HG03066 (cell line): Measurements from ENCODE around the gene INSR.
"Not testable (repeated sequence)": the region's sequence is repeated elsewhere in the genome, so short reads cannot be mapped to it uniquely, and the experiment has no call there.

Source experiments
- ATAC-seq: cut with Tn5 transposase; IDR thresholded peaks from one replicate; pipeline ENCODE4 v1.9.1; 2021; ENCODE audit warnings: low read depth; ENCODE audit not compliant: unreplicated experiment

The INSR gene

DNA sequence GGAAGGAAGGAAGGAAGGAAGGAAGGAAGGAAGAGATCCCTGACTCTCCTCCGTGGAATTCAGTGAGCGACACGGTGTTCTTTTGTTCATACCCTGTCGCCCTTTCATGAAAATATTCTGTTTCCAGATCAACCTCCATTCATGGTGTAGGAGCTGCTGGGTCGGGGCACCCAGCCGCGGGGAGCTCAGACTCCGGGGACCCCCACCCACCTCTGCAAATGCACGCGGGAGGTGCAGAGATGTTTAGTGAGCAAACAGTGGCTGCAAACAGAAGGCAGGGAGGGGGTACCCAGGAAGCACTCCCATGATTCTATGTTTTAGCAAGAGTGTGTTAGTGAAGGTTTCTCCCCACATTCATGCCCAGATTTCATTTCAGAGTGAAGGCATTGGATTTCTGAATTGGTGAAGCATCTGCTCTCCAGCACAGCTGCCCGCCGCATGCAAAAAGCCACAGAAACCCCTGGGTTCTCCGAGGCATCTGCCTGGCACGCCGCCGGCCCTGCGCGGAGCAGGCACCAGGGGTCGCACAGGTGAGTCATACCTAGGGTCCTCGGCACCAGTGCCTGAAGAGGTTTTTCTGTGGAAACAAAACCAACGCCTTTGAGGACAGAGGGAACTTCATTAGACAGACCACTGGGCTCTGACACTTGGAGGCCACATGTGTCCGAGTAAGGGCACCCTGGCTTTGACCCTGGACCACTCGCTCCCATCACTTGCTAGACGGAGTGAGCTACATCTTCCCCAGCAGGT, 144.1 kb downstream of the INSR start:
- no peak for ATAC-seq

- ATAC-seq = not testable (repeated sequence)
Measured at GRCh38 chr19:7147119-7147675, 147.0 kb downstream of the INSR start.

- ATAC-seq = not testable (repeated sequence)
Measured at GRCh38 chr19:7146086-7146485, 148.1 kb downstream of the INSR start.

DNA sequence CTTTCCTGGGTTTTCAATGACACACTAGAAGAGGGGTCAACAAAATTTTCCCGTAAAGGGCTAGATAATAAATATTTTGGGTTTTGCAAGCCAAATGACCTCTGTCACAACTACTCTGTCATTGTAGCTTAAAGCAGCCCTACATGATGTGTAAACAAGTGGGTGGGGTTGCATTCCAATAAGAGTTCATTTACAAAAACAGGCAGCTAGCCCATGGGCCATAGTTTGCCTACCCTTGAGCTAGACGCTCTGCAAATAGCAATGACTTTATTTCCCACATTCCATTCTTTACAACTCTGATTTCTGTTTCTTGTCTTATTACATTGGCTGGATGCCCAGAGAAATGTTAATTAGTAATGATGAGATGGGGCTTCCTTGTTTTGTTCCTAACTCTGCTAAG, 148.7 kb downstream of the INSR start:
- no peak for ATAC-seq

DNA sequence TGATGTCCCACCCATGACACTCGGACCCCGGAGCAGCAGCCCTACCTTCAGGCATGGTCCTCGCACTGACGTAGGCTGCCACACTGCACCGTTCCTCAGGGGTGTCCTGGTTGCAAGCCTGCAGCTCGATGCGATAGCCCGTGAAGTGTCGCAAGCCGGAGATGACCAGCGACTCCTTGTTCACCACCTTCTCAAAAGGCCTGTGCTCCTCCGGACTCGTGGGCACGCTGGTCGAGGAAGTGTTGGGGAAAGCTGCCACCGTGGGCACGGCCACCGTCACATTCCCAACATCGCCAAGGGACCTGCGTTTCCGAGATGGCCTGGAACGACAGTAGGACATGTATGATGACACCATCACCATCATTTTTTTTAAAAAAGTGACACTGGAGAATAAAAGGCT, 151.4 kb downstream of the INSR start:
- no peak for ATAC-seq

DNA sequence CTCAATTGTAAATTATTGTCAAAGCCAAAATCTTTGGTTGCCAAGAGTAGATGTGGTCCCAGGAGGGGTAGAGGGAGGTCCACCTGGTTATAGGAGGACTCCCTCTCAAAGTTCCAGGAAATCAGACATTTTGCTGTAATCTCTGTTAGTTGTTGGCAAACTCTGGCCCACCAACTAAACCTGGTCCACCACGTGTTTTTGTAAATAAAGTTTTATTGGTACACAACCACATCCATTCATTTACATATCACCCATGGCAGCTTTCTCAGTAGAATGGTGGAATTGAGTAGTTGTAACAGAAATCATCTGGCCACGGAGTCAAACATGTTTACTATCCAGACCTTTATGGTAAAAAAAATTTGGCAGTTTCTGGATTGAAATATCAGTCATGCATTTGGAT, 154.1 kb downstream of the INSR start:
- no peak for ATAC-seq

DNA sequence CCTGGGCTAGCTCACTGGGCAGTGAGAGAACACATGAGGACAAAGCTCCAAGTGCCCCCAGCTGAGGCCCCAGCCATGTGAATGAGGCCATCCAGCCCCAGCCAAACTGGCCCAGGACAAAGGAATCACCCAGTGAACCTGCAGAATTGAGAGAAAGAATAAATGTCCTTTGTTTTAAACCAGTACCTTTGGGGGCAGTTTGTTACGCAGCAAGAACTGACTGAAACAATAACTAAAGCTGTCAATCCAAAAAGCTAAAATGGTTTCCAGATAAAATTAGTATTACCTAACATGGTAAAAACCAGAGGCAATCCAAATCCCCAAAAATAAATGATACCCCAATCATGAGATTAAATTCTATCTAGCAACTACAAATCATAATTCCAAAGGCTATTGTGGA, 155.1 kb downstream of the INSR start:
- ATAC-seq = no peak

DNA sequence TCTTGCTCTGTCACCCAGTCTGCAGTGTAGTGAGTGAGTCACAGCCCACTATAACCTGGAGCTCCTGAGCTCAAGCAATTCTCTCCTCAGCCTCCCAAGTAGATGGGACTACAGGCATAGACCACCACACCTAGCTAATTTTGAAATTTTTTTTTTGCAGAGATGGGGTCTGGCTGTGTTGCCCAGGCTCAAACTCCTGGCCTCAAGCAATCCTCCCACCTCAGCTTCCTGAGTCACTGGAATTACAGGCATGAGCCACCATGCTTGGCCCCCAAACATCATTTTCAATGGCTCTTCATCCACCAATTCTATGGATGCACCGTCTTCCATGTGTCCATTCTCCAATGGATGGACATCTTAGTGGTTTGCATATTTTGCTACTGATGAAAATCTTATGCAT, 155.8 kb downstream of the INSR start:
- ATAC-seq = no peak

DNA sequence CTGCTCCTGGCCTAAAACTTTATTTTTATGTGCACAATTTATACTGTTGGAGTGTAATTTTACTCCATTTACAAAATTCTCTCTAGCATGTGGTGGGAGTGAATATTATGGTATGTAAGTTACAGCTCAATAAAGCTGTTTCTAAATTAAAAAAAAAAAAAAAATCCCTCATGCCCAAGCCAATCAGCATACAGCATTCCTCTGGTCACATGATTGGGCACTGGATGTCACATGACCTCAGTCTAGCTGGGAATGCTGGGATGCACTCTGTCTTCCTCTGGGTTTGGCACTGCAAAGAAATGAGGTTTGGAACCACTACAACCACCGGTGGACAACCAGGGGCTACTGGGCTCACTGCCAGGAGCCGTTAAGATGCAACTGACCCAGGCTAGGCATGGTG, 157.1 kb downstream of the INSR start:
- ATAC-seq = no peak

- ATAC-seq = no peak
Measured at GRCh38 chr19:7132054-7132453, 162.2 kb downstream of the INSR start.

GRCh38 chr19:7130043-7130442, 164.2 kb downstream of the INSR start:
- no peak for ATAC-seq

GRCh38 chr19:7126132-7126531, 168.1 kb downstream of the INSR start:
- no peak for ATAC-seq

GRCh38 chr19:7125221-7125620, 169.0 kb downstream of the INSR start:
- ATAC-seq = no peak

DNA sequence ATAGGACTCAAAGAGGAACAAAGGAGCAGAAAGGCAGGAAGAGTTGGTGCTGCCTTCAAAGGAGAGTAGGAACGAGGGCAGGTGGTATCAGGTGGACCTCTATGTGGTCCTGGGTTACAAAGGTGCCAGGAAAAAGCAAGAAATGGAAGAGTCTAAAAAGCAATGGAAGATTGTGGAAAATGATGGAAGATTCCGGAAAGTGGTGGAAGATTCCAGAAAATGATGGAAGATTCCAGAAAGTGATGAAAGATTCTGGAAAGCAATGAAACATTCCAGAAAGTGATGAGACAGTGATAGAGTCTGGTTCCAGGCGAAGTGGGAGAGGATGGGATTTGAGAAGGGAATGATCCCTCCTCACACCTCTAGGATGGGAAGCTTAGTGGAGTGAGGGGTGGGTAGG, 169.4 kb downstream of the INSR start:
- ATAC-seq = no peak

- no peak for ATAC-seq
Measured at GRCh38 chr19:7122701-7123100, 171.5 kb downstream of the INSR start.

DNA sequence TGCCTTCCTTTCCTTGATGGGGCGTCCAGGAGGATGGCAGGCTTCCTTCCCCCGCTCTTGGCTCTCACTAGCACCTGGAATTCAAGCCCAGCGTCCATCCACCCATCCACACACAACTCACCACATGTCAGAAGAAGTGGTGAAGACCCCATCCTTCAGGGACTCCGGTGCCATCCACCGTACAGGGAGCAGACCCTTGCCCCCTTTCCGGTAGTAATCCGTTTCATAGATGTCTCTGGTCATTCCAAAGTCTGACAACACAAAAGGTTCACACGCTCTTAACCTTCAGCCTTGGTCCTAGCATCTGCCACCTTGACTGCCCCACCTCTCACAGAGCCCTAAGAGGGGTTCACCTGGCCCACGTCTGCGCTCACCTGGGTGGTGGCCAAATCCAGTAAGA, 173.7 kb downstream of the INSR start:
- ATAC-seq = no peak

DNA sequence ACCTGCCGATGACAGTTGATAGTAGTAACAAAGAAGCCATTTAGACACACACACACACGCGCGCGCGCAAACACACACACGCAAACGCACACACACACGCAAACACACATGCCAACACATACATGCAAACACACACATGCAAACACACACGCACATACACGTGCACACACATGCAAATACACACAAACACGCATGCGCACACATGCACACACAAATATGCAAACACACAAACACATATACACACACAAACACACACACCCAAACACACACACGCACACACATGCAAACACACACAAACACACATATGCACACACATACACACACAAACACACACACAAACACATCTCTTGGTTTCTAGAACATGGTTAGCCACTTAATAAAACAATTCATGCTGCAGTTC, 174.6 kb downstream of the INSR start:
- no peak for ATAC-seq

GRCh38 chr19:7117248-7117647, 177.0 kb downstream of the INSR start:
- ATAC-seq = no peak

DNA sequence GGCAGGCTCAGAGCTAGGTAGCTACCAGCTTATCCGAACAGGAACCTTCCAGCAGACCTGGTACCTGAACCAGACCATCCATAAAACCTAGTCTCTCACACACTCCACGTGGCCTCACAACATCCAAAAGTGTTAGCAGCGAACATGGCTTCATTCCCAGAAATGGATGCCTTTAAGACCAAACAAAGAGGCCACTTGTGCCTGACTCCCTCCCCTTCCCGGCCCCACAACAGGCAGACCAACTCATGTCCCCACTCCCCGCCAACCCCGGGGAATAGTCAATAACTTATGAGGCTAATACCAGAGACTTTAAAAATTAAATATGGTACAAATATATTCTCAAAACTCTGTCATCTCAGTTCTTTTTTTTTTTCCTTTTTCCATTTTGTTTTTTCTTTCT, 178.5 kb downstream of the INSR start:
- no peak for ATAC-seq

GRCh38 chr19:7113233-7113632, 181.0 kb downstream of the INSR start:
- ATAC-seq = no peak

GRCh38 chr19:7112675-7113074, 181.5 kb downstream of the INSR start:
- no peak for ATAC-seq

GRCh38 chr19:7109678-7110289, 184.4 kb downstream of the INSR start:
- ATAC-seq = no peak
